H9 (cell line): ENCODE data around the gene CDHR5. TPM values are rescaled to one million over a fixed set of nuclear protein-coding genes. Genes with fewer than 3 reads are reported as not detected.
A peak's percentile ranks its signal among the peaks of the same experiment; 100 is the strongest.

Source experiments
- DNase-seq: peaks from one replicate; pipeline ENCODE4 v3.0.0-alpha.2; 2017
- H2AFZ ChIP-seq: one replicate; pipeline ENCODE4 v1.6.1; 2013; ENCODE audit warnings: mild to moderate bottlenecking, low read length, control low read depth, moderate library complexity
- H2AK5ac ChIP-seq: 2 replicates; pipeline ENCODE4 v1.6.1; 2013; ENCODE audit warnings: low read length, control low read depth, mixed read lengths; ENCODE audit not compliant: insufficient read length
- H2BK120ac ChIP-seq: one replicate; pipeline ENCODE4 v1.6.1; 2013; ENCODE audit warnings: low read depth, mild to moderate bottlenecking, low read length, control low read depth, inconsistent platforms; ENCODE audit not compliant: poor library complexity, severe bottlenecking
- H2BK12ac ChIP-seq: 2 replicates; pipeline ENCODE4 v1.6.1; 2013; ENCODE audit warnings: low read length, control low read depth, mixed read lengths, low read depth; ENCODE audit not compliant: insufficient read length
- H2BK15ac ChIP-seq: 2 replicates; pipeline ENCODE4 v1.6.1; 2013; ENCODE audit warnings: low read depth, low read length, control low read depth
- H2BK20ac ChIP-seq: one replicate; pipeline ENCODE4 v1.6.1; 2013; ENCODE audit warnings: low read depth, mild to moderate bottlenecking, low read length, control low read depth, inconsistent platforms; ENCODE audit not compliant: poor library complexity, severe bottlenecking
- H2BK5ac ChIP-seq: 2 replicates; pipeline ENCODE4 v1.6.1; 2013; ENCODE audit warnings: low read length, control low read depth, mixed read lengths; ENCODE audit not compliant: insufficient read length
- H3K14ac ChIP-seq: 2 replicates; pipeline ENCODE4 v1.6.1; 2013; ENCODE audit warnings: low read length, control low read depth; ENCODE audit not compliant: insufficient read depth
- H3K18ac ChIP-seq: 2 replicates; pipeline ENCODE4 v1.6.1; 2013; ENCODE audit warnings: low read depth, mild to moderate bottlenecking, mixed read lengths, low read length, control low read depth; ENCODE audit not compliant: insufficient read length
- H3K23ac ChIP-seq: 2 replicates; pipeline ENCODE4 v1.6.1; 2013; ENCODE audit warnings: low read length, control low read depth, mixed read lengths, low read depth; ENCODE audit not compliant: insufficient read length
- H3K23me2 ChIP-seq: 2 replicates; pipeline ENCODE4 v1.6.1; 2013; ENCODE audit warnings: low read depth, mild to moderate bottlenecking, mixed read lengths, low read length, control low read depth; ENCODE audit not compliant: insufficient read length, poor library complexity, severe bottlenecking
- H3K27ac ChIP-seq: 2 replicates; pipeline ENCODE4 v1.5.1; 2013; ENCODE audit warnings: low read length, control low read depth, mixed read lengths, low read depth; ENCODE audit not compliant: insufficient read length
- H3K27me3 ChIP-seq: 2 replicates; pipeline ENCODE4 v1.6.1; 2013; ENCODE audit warnings: low read length, control low read depth, inconsistent platforms; ENCODE audit not compliant: insufficient read depth
- H3K4ac ChIP-seq: 2 replicates; pipeline ENCODE4 v1.6.1; 2013; ENCODE audit warnings: low read depth, mild to moderate bottlenecking, control low read depth, inconsistent platforms, low read length, moderate library complexity
- H3K4me1 ChIP-seq: 2 replicates; pipeline ENCODE4 v1.6.1; 2013; ENCODE audit warnings: low read length, control low read depth, inconsistent platforms; ENCODE audit not compliant: insufficient read depth
- H3K4me2 ChIP-seq: 2 replicates; pipeline ENCODE4 v1.6.1; 2013; ENCODE audit warnings: low read length, control low read depth, mixed read lengths; ENCODE audit not compliant: insufficient read length, insufficient read depth
- H3K56ac ChIP-seq: 2 replicates; pipeline ENCODE4 v1.6.1; 2013; ENCODE audit warnings: low read depth, mild to moderate bottlenecking, mixed read lengths, low read length, control low read depth; ENCODE audit not compliant: insufficient read length
- H3K79me1 ChIP-seq: 2 replicates; pipeline ENCODE4 v1.6.1; 2013; ENCODE audit warnings: low read depth, mild to moderate bottlenecking, moderate library complexity, low read length, control low read depth, inconsistent platforms; ENCODE audit not compliant: insufficient read depth, poor library complexity, severe bottlenecking
- H3K79me2 ChIP-seq: 2 replicates; pipeline ENCODE4 v1.6.1; 2013; ENCODE audit warnings: low read length, control low read depth, inconsistent platforms; ENCODE audit not compliant: insufficient read depth
- H3K9ac ChIP-seq: 2 replicates; pipeline ENCODE4 v1.6.1; 2013; ENCODE audit warnings: low read length, control low read depth, mixed read lengths; ENCODE audit not compliant: insufficient read length; ENCODE audit errors: extremely low read depth
- H3K9me3 ChIP-seq: one replicate; pipeline ENCODE4 v1.6.1; 2013; ENCODE audit warnings: low read depth, low read length, inconsistent platforms; ENCODE audit not compliant: control insufficient read depth
- H3T11ph ChIP-seq: one replicate; pipeline ENCODE4 v1.6.1; 2013; ENCODE audit warnings: mild to moderate bottlenecking, low read length, control low read depth, inconsistent platforms
- H4K20me1 ChIP-seq: one replicate; pipeline ENCODE4 v1.6.1; 2013; ENCODE audit not compliant: control insufficient read depth, insufficient read length, insufficient read depth
- H4K5ac ChIP-seq: 2 replicates; pipeline ENCODE4 v1.6.1; 2013; ENCODE audit warnings: low read depth, mild to moderate bottlenecking, mixed read lengths, low read length, control low read depth; ENCODE audit not compliant: insufficient read length
- H4K8ac ChIP-seq: replicated peaks from 2 replicates; pipeline ENCODE4 v1.6.1; 2013; ENCODE audit warnings: low read length, control low read depth, mixed read lengths, low read depth; ENCODE audit not compliant: insufficient read length
- H4K91ac ChIP-seq: 2 replicates; pipeline ENCODE4 v1.6.1; 2013; ENCODE audit warnings: low read depth, mild to moderate bottlenecking, moderate library complexity, mixed read lengths, low read length, control low read depth; ENCODE audit not compliant: insufficient read length
- H3K27ac Mint-ChIP-seq, 3 experiments: 2 replicates in 2 of 3; 3 replicates in 1 of 3; pipeline ENCODE4 v1.8.0; 2020 to 2021; ENCODE audit warnings: mixed read lengths in 3 of 3, mild to moderate bottlenecking in 1 of 3, moderate library complexity in 1 of 3
- H3K27me3 Mint-ChIP-seq: 2 replicates; pipeline ENCODE4 v1.8.0; 2021; ENCODE audit warnings: low read depth, mild to moderate bottlenecking, moderate library complexity, mixed read lengths
- H3K36me3 Mint-ChIP-seq, 3 experiments: 2 replicates in 2 of 3; 3 replicates in 1 of 3; pipeline ENCODE4 v1.8.0; 2020 to 2021; ENCODE audit warnings: low read depth in 3 of 3, mixed read lengths in 3 of 3; ENCODE audit not compliant: insufficient read depth in 1 of 3
- H3K4me1 Mint-ChIP-seq, 2 experiments: 2 replicates each; pipeline ENCODE4 v1.8.0; 2020; ENCODE audit warnings: mixed read lengths in 2 of 2
- H3K4me3 Mint-ChIP-seq, 2 experiments: 2 replicates in 1 of 2; 3 replicates in 1 of 2; pipeline ENCODE4 v1.8.0; 2020 to 2021; ENCODE audit warnings: mild to moderate bottlenecking in 2 of 2, mixed read lengths in 2 of 2, moderate library complexity in 1 of 2
- H3K9me3 Mint-ChIP-seq, 2 experiments: 2 replicates in 1 of 2; 3 replicates in 1 of 2; pipeline ENCODE4 v1.8.0; 2020; ENCODE audit warnings: mild to moderate bottlenecking in 2 of 2, mixed read lengths in 2 of 2, moderate library complexity in 1 of 2
- CTCF ChIP-seq: fragments of 200-600 bp; sonication (generic); conservative IDR thresholded peaks from 3 replicates; pipeline ENCODE4 v1.8.0; 2021; ENCODE audit warnings: antibody characterized with exemption, mild to moderate bottlenecking
- WGBS: extraction: QIAGEN DNeasy Blood & Tissue Kit; methylation state at CpG from one replicate; pipeline ENCODE4 v1.1.7; 2013; ENCODE audit warnings: missing lambda C conversion rate, low lambda C conversion rate, mixed read lengths; ENCODE audit not compliant: insufficient read length; ENCODE audit errors: extremely low coverage; 5-methylcytosine and 5-hydroxymethylcytosine counted together
- total RNA-seq: library from RNA; stranded (reverse); gene quantifications from 2 replicates; pipeline ENCODE4 v1.2.1, GENCODE V29; 2021

The CDHR5 gene
- total RNA-seq, 1 experiment from 2014 or later, result not detected

DNA sequence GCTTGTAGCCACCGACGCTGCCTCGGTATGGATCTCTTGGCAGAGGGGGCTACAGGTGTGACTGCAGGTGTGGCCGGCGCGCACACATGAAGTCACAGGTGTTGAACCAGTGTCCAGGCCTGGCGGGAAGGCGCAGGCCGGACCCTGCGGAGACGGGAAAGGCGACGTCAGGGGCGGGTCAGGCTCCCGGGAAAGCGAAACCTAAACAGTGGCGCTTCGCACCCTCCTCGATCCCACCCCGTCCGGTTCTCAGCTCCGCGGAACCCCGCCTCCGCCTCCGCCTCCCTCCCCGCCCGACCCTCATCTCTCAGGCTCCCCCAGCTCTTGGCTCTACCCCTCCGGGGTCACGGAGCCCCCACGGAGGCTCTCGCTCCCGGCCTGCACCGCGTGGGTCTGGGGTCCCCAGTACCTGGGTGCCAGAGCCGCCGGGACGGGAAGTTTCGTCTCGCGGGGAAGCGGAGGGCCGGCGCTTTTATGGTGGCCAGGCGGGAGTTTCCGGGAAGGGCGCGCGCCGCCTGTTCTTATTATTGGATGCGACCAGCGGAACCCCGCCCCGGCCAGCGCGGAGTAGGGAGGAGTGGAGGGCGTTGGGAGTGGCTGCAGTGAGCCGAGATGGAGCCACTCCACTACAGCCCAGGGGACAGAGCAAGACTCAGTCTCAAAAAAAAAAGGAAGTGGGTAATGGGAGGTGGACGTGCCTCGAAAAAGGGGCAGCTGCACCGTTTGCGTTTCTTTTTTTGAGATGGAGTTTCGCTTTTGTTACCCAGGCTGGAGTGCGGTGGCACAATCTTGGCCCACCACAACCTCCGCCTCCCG, 9.0 kb downstream of the CDHR5 start, which contains the start of gene IRF7:
Gene IRF7, minus strand, starts transcription at position 447 of the 816 bp plus-strand sequence. CDS start 586 bp downstream, outside the sequence.
- Mint-ChIP-seq H3K36me3 (peaks cover 3 to 21% (median 19%) of the 10 kb centered on the region in 3 experiments; a peak in 6 of 7 replicates), H3K27ac (peak within 1 kb of the TSS; percentile 44 to 94 (median 89); a peak in 4 of 7 replicates), H3K27me3 (no peaks in the 10 kb centered on the region), H3K4me1 (peaks cover 4 to 6% of the 10 kb centered on the region in 2 experiments; a peak in 3 of 4 replicates), H3K4me3 (peak within 1 kb of the TSS; percentile 73 to 82), H3K9me3 (no peaks in the 10 kb centered on the region)
- H4K91ac ChIP-seq, result no peak within 1 kb of the TSS
- TF ChIP-seq CTCF, result no peak
- no peak within 1 kb of the TSS for H3K4ac ChIP-seq
- no peak within 1 kb of the TSS for H2AFZ ChIP-seq
- no peak within 1 kb of the TSS for H2BK12ac ChIP-seq
- no peak within 1 kb of the TSS for H3K9ac ChIP-seq
- H2AK5ac ChIP-seq, result no peak within 1 kb of the TSS
- H4K8ac ChIP-seq, result no peak within 1 kb of the TSS
- H3T11ph ChIP-seq, result no peak within 1 kb of the TSS
- H3K18ac ChIP-seq, result peak within 1 kb of the TSS; percentile 66
- WGBS, result no CpG with 5 or more reads among the region's 66 CpGs
- H3K23me2 ChIP-seq, result peaks cover 4% of the 10 kb centered on the region
- no peaks in the 10 kb centered on the region for H3K9me3 ChIP-seq
- no peaks in the 10 kb centered on the region for H3K27me3 ChIP-seq
- H2BK15ac ChIP-seq, result no peak within 1 kb of the TSS
- H4K5ac ChIP-seq, result no peak within 1 kb of the TSS
- H2BK5ac ChIP-seq, result no peak within 1 kb of the TSS
- no peak within 1 kb of the TSS for H3K27ac ChIP-seq
- no peaks in the 10 kb centered on the region for H3K79me2 ChIP-seq
- no peaks in the 10 kb centered on the region for H4K20me1 ChIP-seq
- H3K23ac ChIP-seq, result no peak within 1 kb of the TSS
- no peak within 1 kb of the TSS for H3K56ac ChIP-seq
- H2BK120ac ChIP-seq, result no peak within 1 kb of the TSS
- H3K79me1 ChIP-seq, result no peaks in the 10 kb centered on the region
- DNase-seq, result peak; percentile 91
- H2BK20ac ChIP-seq, result no peak within 1 kb of the TSS
- H3K14ac ChIP-seq, result peak within 1 kb of the TSS; percentile 89
- peak within 1 kb of the TSS; percentile 35 for H3K4me2 ChIP-seq
- no peaks in the 10 kb centered on the region for H3K4me1 ChIP-seq
